Esophagus squamous epithelium (tissue), 4 donors: Measurements from ENCODE around the gene SOX8.

Source experiments
- POLR2A ChIP-seq, 4 donors: fragments of 450-650 bp; IDR thresholded peaks; one replicate each; pipeline ENCODE4 v1.6.1; 2017; ENCODE audit warnings: antibody characterized with exemption in 4 of 4, mild to moderate bottlenecking in 4 of 4, moderate library complexity in 3 of 4
- TF ChIP-seq, protein P1 (sequence below), 6 experiments: fragments of 450-650 bp in 4 of 6; fragments of 200-600 bp in 2 of 6; sonication (generic) in 2 of 6; IDR thresholded peaks; one replicate each; pipeline ENCODE4 v1.5.1; 2016 to 2019; ENCODE audit warnings: antibody characterized with exemption in 6 of 6, mild to moderate bottlenecking in 4 of 6, moderate library complexity in 4 of 6

DNA sequence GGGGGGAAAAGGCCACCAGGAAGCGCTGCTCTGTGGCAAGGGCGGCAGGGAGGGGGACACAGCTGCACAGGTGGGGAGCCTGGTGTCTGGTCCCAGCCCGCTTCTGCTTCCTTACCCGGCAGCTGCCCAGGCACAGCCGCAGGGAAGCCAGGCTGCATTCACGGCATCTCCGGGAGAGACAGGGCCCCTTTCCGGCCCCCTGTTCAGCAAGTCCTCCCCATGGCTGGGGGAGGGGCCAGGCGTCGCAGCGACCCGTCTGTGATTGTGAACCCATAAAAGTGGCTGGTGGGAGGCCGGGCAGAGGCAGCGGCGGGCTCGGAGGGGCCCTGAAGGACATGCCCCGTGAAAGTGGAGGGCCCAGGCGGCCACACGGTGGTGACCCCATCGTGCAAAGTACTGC, 28.7 kb downstream of the SOX8 start:
- TF ChIP-seq, protein P1, sequence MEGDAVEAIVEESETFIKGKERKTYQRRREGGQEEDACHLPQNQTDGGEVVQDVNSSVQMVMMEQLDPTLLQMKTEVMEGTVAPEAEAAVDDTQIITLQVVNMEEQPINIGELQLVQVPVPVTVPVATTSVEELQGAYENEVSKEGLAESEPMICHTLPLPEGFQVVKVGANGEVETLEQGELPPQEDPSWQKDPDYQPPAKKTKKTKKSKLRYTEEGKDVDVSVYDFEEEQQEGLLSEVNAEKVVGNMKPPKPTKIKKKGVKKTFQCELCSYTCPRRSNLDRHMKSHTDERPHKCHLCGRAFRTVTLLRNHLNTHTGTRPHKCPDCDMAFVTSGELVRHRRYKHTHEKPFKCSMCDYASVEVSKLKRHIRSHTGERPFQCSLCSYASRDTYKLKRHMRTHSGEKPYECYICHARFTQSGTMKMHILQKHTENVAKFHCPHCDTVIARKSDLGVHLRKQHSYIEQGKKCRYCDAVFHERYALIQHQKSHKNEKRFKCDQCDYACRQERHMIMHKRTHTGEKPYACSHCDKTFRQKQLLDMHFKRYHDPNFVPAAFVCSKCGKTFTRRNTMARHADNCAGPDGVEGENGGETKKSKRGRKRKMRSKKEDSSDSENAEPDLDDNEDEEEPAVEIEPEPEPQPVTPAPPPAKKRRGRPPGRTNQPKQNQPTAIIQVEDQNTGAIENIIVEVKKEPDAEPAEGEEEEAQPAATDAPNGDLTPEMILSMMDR (IDR thresholded peaks at IDR 0.05), result no peak
- TF ChIP-seq POLR2A (IDR thresholded peaks at IDR 0.05), result no peak
